ENCODE results near the gene EMX2. TPM values are rescaled to one million over a fixed set of nuclear protein-coding genes. Genes with fewer than 3 reads are reported as not detected.
A peak's percentile ranks its signal among the peaks of the same experiment; 100 is the strongest.

Gene EMX2
- total RNA-seq, 4 donors from 2014 or later = not detected

GRCh38 chr10:117547016-117547715, 4.6 kb downstream of the EMX2 start:
- H3K27ac ChIP-seq = no peak overlapping the region
- DNase-seq = peak in 1 of 3 donors; percentile 40
- H3K4me3 ChIP-seq = no peak overlapping the region
- no peak for TF ChIP-seq POLR2A (IDR thresholded peaks at IDR 0.05)
- TF ChIP-seq, protein P1, sequence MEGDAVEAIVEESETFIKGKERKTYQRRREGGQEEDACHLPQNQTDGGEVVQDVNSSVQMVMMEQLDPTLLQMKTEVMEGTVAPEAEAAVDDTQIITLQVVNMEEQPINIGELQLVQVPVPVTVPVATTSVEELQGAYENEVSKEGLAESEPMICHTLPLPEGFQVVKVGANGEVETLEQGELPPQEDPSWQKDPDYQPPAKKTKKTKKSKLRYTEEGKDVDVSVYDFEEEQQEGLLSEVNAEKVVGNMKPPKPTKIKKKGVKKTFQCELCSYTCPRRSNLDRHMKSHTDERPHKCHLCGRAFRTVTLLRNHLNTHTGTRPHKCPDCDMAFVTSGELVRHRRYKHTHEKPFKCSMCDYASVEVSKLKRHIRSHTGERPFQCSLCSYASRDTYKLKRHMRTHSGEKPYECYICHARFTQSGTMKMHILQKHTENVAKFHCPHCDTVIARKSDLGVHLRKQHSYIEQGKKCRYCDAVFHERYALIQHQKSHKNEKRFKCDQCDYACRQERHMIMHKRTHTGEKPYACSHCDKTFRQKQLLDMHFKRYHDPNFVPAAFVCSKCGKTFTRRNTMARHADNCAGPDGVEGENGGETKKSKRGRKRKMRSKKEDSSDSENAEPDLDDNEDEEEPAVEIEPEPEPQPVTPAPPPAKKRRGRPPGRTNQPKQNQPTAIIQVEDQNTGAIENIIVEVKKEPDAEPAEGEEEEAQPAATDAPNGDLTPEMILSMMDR (IDR thresholded peaks at IDR 0.05) = no peak
- H3K4me1 ChIP-seq = peaks cover 0 to 37% (median 0%) of the 10 kb centered on the region in 4 donors
- no peaks in the 10 kb centered on the region for H3K36me3 ChIP-seq
- H3K9me3 ChIP-seq = no peaks in the 10 kb centered on the region
- peaks cover 3 to 76% of the 10 kb centered on the region in 2 donors for H3K27me3 ChIP-seq

DNA sequence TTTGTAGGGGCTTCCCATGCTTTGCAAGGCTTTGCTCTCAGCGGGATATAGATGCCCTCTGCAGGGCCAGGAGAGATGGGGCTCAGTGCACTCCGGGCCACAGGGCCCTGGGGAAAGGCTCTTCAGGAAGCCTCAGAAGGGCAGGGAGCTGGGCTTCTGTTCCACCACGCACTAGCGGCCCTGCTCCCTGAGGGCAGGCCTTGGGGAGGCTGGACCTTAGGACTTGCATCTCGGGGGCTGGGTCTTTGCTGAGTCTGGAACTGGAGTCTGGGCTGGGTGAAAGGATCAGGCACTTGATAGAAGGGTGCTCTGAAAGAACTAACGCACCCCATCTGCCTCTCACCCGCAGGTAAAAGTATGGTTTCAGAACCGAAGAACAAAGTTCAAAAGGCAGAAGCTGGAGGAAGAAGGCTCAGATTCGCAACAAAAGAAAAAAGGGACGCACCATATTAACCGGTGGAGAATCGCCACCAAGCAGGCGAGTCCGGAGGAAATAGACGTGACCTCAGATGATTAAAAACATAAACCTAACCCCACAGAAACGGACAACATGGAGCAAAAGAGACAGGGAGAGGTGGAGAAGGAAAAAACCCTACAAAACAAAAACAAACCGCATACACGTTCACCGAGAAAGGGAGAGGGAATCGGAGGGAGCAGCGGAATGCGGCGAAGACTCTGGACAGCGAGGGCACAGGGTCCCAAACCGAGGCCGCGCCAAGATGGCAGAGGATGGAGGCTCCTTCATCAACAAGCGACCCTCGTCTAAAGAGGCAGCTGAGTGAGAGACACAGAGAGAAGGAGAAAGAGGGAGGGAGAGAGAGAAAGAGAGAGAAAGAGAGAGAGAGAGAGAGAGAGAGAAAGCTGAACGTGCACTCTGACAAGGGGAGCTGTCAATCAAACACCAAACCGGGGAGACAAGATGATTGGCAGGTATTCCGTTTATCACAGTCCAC, 5.4 kb downstream of the EMX2 start:
- TF ChIP-seq, protein P1 (IDR thresholded peaks at IDR 0.05) = no peak
- TF ChIP-seq POLR2A (IDR thresholded peaks at IDR 0.05) = no peak
- Histone ChIP-seq H3K36me3 (no peaks in the 10 kb centered on the region), H3K4me3 (no peak overlapping the region), H3K27ac (no peak overlapping the region), H3K27me3 (peaks cover 3 to 79% of the 10 kb centered on the region in 2 donors), H3K4me1 (peaks cover 0 to 32% (median 0%) of the 10 kb centered on the region in 4 donors), H3K9me3 (no peaks in the 10 kb centered on the region)
- DNase-seq = no peak

DNA sequence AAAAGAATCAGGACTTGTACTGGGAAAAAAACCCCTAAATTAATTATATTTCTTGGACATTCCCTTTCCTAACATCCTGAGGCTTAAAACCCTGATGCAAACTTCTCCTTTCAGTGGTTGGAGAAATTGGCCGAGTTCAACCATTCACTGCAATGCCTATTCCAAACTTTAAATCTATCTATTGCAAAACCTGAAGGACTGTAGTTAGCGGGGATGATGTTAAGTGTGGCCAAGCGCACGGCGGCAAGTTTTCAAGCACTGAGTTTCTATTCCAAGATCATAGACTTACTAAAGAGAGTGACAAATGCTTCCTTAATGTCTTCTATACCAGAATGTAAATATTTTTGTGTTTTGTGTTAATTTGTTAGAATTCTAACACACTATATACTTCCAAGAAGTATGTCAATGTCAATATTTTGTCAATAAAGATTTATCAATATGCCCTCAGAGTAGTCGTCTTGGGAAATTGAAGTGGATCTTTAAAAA, 6.6 kb downstream of the EMX2 start:
- no peak for DNase-seq
- Histone ChIP-seq H3K36me3 (no peaks in the 10 kb centered on the region), H3K4me1 (peaks cover 0 to 28% (median 0%) of the 10 kb centered on the region in 4 donors), H3K4me3 (no peak overlapping the region), H3K9me3 (no peaks in the 10 kb centered on the region), H3K27me3 (peaks cover 3 to 78% of the 10 kb centered on the region in 2 donors), H3K27ac (no peak overlapping the region)
- TF ChIP-seq POLR2A (IDR thresholded peaks at IDR 0.05) = no peak
- TF ChIP-seq, protein P1 (IDR thresholded peaks at IDR 0.05) = no peak

- no peak for DNase-seq
- Histone ChIP-seq H3K4me1 (peaks cover 0 to 18% (median 0%) of the 10 kb centered on the region in 4 donors), H3K27ac (no peak overlapping the region)
Measured at GRCh38 chr10:117550076-117550475, 7.5 kb downstream of the EMX2 start.

More at GRCh38 chr10:117550076-117550475, 7.5 kb downstream of the EMX2 start:
- peaks cover 3 to 73% of the 10 kb centered on the region in 2 donors for H3K27me3 ChIP-seq
- H3K9me3 ChIP-seq = no peaks in the 10 kb centered on the region
- no peaks in the 10 kb centered on the region for H3K36me3 ChIP-seq
- H3K4me3 ChIP-seq = no peak overlapping the region
- TF ChIP-seq, protein P1 (IDR thresholded peaks at IDR 0.05) = no peak
- no peak for TF ChIP-seq POLR2A (IDR thresholded peaks at IDR 0.05)

Data from Peyer's patch (tissue), 4 donors.